ENCODE results near the gene EFEMP2.

- TF ChIP-seq SUZ12 (IDR thresholded peaks at IDR 0.05) = no peak
- no peak for TF ChIP-seq BHLHE40 (IDR thresholded peaks at IDR 0.05; ENCODE audit: borderline replicate concordance)
Measured at GRCh38 chr11:65885231-65885630, 12.6 kb upstream of the EFEMP2 start.

All from HEK293T (cell line).